Skeletal muscle satellite cell (primary cell): ENCODE measurements around the gene TMOD1.

ENCODE experiments used
- H3K27me3 ChIP-seq: 2 replicates; pipeline ENCODE4 v1.7.0; 2013; ENCODE audit warnings: low read length; ENCODE audit not compliant: control insufficient read depth, insufficient read depth
- H3K36me3 ChIP-seq: 2 replicates; pipeline ENCODE4 v1.7.0; 2013; ENCODE audit warnings: mild to moderate bottlenecking, control low read depth, low read length; ENCODE audit not compliant: insufficient read depth
- H3K4me1 ChIP-seq: 2 replicates; pipeline ENCODE4 v1.7.0; 2013; ENCODE audit warnings: low read length; ENCODE audit not compliant: control insufficient read depth, insufficient read depth
- H3K4me2 ChIP-seq: 2 replicates; pipeline ENCODE4 v1.7.0; 2013; ENCODE audit warnings: mild to moderate bottlenecking, low read length
- H3K4me3 ChIP-seq: 2 replicates; pipeline ENCODE4 v1.7.0; 2013; ENCODE audit warnings: low read length
- H3K9ac ChIP-seq: 2 replicates; pipeline ENCODE4 v1.7.0; 2013; ENCODE audit warnings: mild to moderate bottlenecking, low read depth, low read length, moderate library complexity
- H3K9me3 ChIP-seq: replicated peaks from 2 replicates; pipeline ENCODE4 v1.7.0; 2013; ENCODE audit warnings: mild to moderate bottlenecking, control low read depth, low read length

The TMOD1 gene

GRCh38 chr9:97510797-97511654 is 9.6 kb downstream of the TMOD1 start:
- Histone ChIP-seq H3K4me1 (peaks cover 3% of the 10 kb centered on the region), H3K36me3 (no peaks in the 10 kb centered on the region), H3K9ac (no peak overlapping the region), H3K4me3 (no peak overlapping the region), H3K4me2 (no peak overlapping the region), H3K27me3 (peaks cover 36% of the 10 kb centered on the region), H3K9me3 (no peaks in the 10 kb centered on the region)

GRCh38 chr9:97511655-97512427 is 10.4 kb downstream of the TMOD1 start:
- Histone ChIP-seq H3K9me3 (no peaks in the 10 kb centered on the region), H3K27me3 (peaks cover 34% of the 10 kb centered on the region), H3K36me3 (no peaks in the 10 kb centered on the region), H3K4me2 (no peak overlapping the region), H3K9ac (no peak overlapping the region), H3K4me1 (peaks cover 3% of the 10 kb centered on the region), H3K4me3 (no peak overlapping the region)

- Histone ChIP-seq H3K4me1 (peaks cover 3% of the 10 kb centered on the region), H3K4me3 (no peak overlapping the region), H3K4me2 (no peak overlapping the region), H3K9ac (no peak overlapping the region), H3K9me3 (no peaks in the 10 kb centered on the region), H3K36me3 (no peaks in the 10 kb centered on the region), H3K27me3 (peaks cover 28% of the 10 kb centered on the region)
Observed at GRCh38 chr9:97512966-97513560, 11.6 kb downstream of the TMOD1 start.

- Histone ChIP-seq H3K36me3 (no peaks in the 10 kb centered on the region), H3K27me3 (peaks cover 23% of the 10 kb centered on the region), H3K4me2 (no peak overlapping the region), H3K4me1 (peaks cover 12% of the 10 kb centered on the region), H3K9me3 (no peaks in the 10 kb centered on the region), H3K4me3 (no peak overlapping the region), H3K9ac (no peak overlapping the region)
Observed at GRCh38 chr9:97514531-97514930, 13.1 kb downstream of the TMOD1 start.

GRCh38 chr9:97515662-97516061 is 14.2 kb downstream of the TMOD1 start:
- H3K36me3 ChIP-seq, result no peaks in the 10 kb centered on the region
- H3K4me1 ChIP-seq, result peaks cover 11% of the 10 kb centered on the region
- H3K9me3 ChIP-seq, result no peaks in the 10 kb centered on the region
- peaks cover 28% of the 10 kb centered on the region for H3K27me3 ChIP-seq
- no peak overlapping the region for H3K9ac ChIP-seq
- H3K4me3 ChIP-seq, result no peak overlapping the region
- no peak overlapping the region for H3K4me2 ChIP-seq

GRCh38 chr9:97516111-97516510 is 14.6 kb downstream of the TMOD1 start:
- Histone ChIP-seq H3K4me3 (no peak overlapping the region), H3K36me3 (no peaks in the 10 kb centered on the region), H3K9me3 (no peaks in the 10 kb centered on the region), H3K9ac (no peak overlapping the region), H3K4me1 (peaks cover 9% of the 10 kb centered on the region), H3K4me2 (no peak overlapping the region), H3K27me3 (peaks cover 28% of the 10 kb centered on the region)

- Histone ChIP-seq H3K4me2 (no peak overlapping the region), H3K36me3 (no peaks in the 10 kb centered on the region), H3K4me1 (peaks cover 9% of the 10 kb centered on the region), H3K27me3 (peaks cover 32% of the 10 kb centered on the region), H3K4me3 (no peak overlapping the region), H3K9ac (no peak overlapping the region), H3K9me3 (no peaks in the 10 kb centered on the region)
Observed at GRCh38 chr9:97517331-97518089, 16.0 kb downstream of the TMOD1 start.

GRCh38 chr9:97518166-97518908 is 16.9 kb downstream of the TMOD1 start:
- no peaks in the 10 kb centered on the region for H3K36me3 ChIP-seq
- H3K9ac ChIP-seq, result no peak overlapping the region
- H3K4me1 ChIP-seq, result peaks cover 9% of the 10 kb centered on the region
- H3K4me2 ChIP-seq, result peak overlapping the region; percentile 48
- peaks cover 28% of the 10 kb centered on the region for H3K27me3 ChIP-seq
- H3K9me3 ChIP-seq, result no peaks in the 10 kb centered on the region
- no peak overlapping the region for H3K4me3 ChIP-seq

GRCh38 chr9:97518909-97519307 is 17.4 kb downstream of the TMOD1 start:
- Histone ChIP-seq H3K36me3 (no peaks in the 10 kb centered on the region), H3K4me2 (peak overlapping the region; percentile 48), H3K4me1 (peaks cover 9% of the 10 kb centered on the region), H3K9me3 (no peaks in the 10 kb centered on the region), H3K27me3 (peaks cover 32% of the 10 kb centered on the region), H3K4me3 (no peak overlapping the region), H3K9ac (no peak overlapping the region)

- H3K4me1 ChIP-seq, result peaks cover 9% of the 10 kb centered on the region
- peaks cover 35% of the 10 kb centered on the region for H3K27me3 ChIP-seq
- no peak overlapping the region for H3K9ac ChIP-seq
- H3K4me3 ChIP-seq, result no peak overlapping the region
- no peak overlapping the region for H3K4me2 ChIP-seq
- no peaks in the 10 kb centered on the region for H3K36me3 ChIP-seq
- no peaks in the 10 kb centered on the region for H3K9me3 ChIP-seq
Observed at GRCh38 chr9:97519441-97519970, 18.0 kb downstream of the TMOD1 start.
